OCI-LY7 (cell line): Measurements from ENCODE around the gene AP1B1.

Experiments used
- CTCF ChIP-seq: fragments of 200-600 bp; sonication (generic); conservative IDR thresholded peaks from 2 replicates; pipeline ENCODE4 v1.5.1; 2014; ENCODE audit warnings: mild to moderate bottlenecking, antibody characterized with exemption, low read length, moderate library complexity, mixed read lengths
- EZH2phosphoT487 ChIP-seq: fragments of 200-600 bp; sonication (generic); IDR thresholded peaks from 2 replicates; pipeline ENCODE4 v1.6.1; 2018; ENCODE audit warnings: low read depth, borderline replicate concordance, mild to moderate bottlenecking, mixed run types, antibody characterized with exemption, low read length, moderate library complexity, mixed read lengths

GRCh38 chr22:29397791-29398190 lies 9.4 kb upstream of the AP1B1 start:
- TF ChIP-seq CTCF (no peak), EZH2phosphoT487 (no peak)
